Mesendoderm (in vitro differentiated cells): ENCODE data around the gene SYT7.
"Not testable (repeated sequence)": the region's sequence is repeated elsewhere in the genome, so short reads cannot be mapped to it uniquely, and the experiment has no call there.

ENCODE experiments used
- DNase-seq: peaks from one replicate; pipeline ENCODE4 v3.0.0; 2013
- H2AK5ac ChIP-seq: 2 replicates; pipeline ENCODE4 v1.6.1; 2013; ENCODE audit warnings: low read length, inconsistent platforms
- H2BK120ac ChIP-seq: 2 replicates; pipeline ENCODE4 v1.6.1; 2013; ENCODE audit warnings: low read depth, mild to moderate bottlenecking, low read length, moderate library complexity, mixed read lengths
- H2BK15ac ChIP-seq: replicated peaks from 2 replicates; pipeline ENCODE4 v1.6.1; 2013; ENCODE audit warnings: low read depth, mild to moderate bottlenecking, moderate library complexity
- H2BK5ac ChIP-seq: 2 replicates; pipeline ENCODE4 v1.6.1; 2013; ENCODE audit warnings: low read length, inconsistent platforms
- H3K18ac ChIP-seq: 2 replicates; pipeline ENCODE4 v1.6.1; 2013; ENCODE audit warnings: mild to moderate bottlenecking, low read length, mixed read lengths
- H3K23ac ChIP-seq: one replicate; pipeline ENCODE4 v1.6.1; 2013; ENCODE audit warnings: low read length
- H3K27ac ChIP-seq: 2 replicates; pipeline ENCODE4 v1.5.1; 2013; ENCODE audit warnings: low read depth, mild to moderate bottlenecking, inconsistent platforms, low read length, moderate library complexity
- H3K27me3 ChIP-seq: 2 replicates; pipeline ENCODE4 v1.6.1; 2013; ENCODE audit warnings: low read length, control low read depth, mild to moderate bottlenecking, inconsistent platforms; ENCODE audit not compliant: insufficient read depth, poor library complexity
- H3K36me3 ChIP-seq: 2 replicates; pipeline ENCODE4 v1.6.1; 2013; ENCODE audit warnings: low read length, inconsistent platforms; ENCODE audit not compliant: control insufficient read depth, insufficient read depth
- H3K4ac ChIP-seq: one replicate; pipeline ENCODE4 v1.6.1; 2013; ENCODE audit warnings: low read depth, mild to moderate bottlenecking, low read length, moderate library complexity
- H3K4me1 ChIP-seq: 2 replicates; pipeline ENCODE4 v1.6.1; 2013; ENCODE audit warnings: low read depth, low read length, inconsistent platforms; ENCODE audit not compliant: control insufficient read depth
- H3K4me2 ChIP-seq: 2 replicates; pipeline ENCODE4 v1.6.1; 2013; ENCODE audit warnings: low read length
- H3K4me3 ChIP-seq: 2 replicates; pipeline ENCODE4 v1.5.1; 2013; ENCODE audit warnings: mild to moderate bottlenecking, low read length
- H3K56ac ChIP-seq: one replicate; pipeline ENCODE4 v1.6.1; 2013; ENCODE audit warnings: low read length
- H3K79me1 ChIP-seq: 2 replicates; pipeline ENCODE4 v1.6.1; 2013; ENCODE audit warnings: low read length, inconsistent platforms
- H3K79me2 ChIP-seq: 2 replicates; pipeline ENCODE4 v1.6.1; 2013; ENCODE audit warnings: mild to moderate bottlenecking, low read length; ENCODE audit not compliant: control insufficient read depth, insufficient read depth
- H3K9ac ChIP-seq: 2 replicates; pipeline ENCODE4 v1.6.1; 2013; ENCODE audit warnings: low read length, inconsistent platforms
- H4K5ac ChIP-seq: one replicate; pipeline ENCODE4 v1.6.1; 2013; ENCODE audit warnings: low read length
- H4K8ac ChIP-seq: one replicate; pipeline ENCODE4 v1.6.1; 2013; ENCODE audit warnings: low read depth, mild to moderate bottlenecking, control low read depth, low read length, moderate library complexity
- WGBS: extraction: QIAGEN DNeasy Blood & Tissue Kit; methylation state at CpG from one replicate; pipeline ENCODE4 v1.1.7; 2013; ENCODE audit warnings: low lambda C conversion rate, missing lambda C conversion rate; ENCODE audit not compliant: insufficient coverage; ENCODE audit errors: extremely low coverage; 5-methylcytosine and 5-hydroxymethylcytosine counted together

Gene SYT7

DNA sequence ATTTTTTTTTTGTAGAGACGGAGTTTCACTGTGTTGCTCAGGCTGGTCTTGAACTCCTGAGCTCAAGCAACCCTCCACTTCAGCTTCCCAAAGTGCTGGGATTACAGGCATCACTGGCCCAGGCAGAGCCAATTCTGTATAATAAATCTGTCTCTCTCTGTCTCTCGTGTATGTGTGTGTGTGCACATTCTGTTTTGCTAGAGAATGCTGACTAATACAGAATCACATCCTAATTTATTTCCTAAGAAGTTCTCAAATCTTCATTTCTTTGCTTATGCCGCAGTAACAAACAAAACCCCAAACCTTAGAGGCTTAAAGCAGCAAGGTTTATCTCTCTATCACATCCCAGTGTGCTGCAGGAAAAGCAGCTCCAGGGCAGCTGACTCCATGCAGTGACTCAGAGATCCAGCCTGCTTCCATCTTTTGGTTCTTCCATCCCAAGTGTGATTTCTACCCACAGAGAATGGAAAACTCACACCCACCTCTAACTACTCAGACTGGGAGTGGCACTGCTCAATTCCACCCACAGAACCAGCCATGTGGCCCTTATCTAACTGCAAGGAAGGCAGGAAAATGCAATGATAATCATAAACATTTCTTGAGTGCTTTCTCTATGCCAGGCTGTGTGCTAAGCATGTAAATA, 107.4 kb downstream of the SYT7 start:
- H3K27ac ChIP-seq = no peak overlapping the region
- no peaks in the 10 kb centered on the region for H3K79me1 ChIP-seq
- no peaks in the 10 kb centered on the region for H3K79me2 ChIP-seq
- H3K23ac ChIP-seq = no peak overlapping the region
- H3K56ac ChIP-seq = no peak overlapping the region
- H3K4me3 ChIP-seq = no peak overlapping the region
- H3K36me3 ChIP-seq = no peaks in the 10 kb centered on the region
- H3K9ac ChIP-seq = no peak overlapping the region
- no peak overlapping the region for H4K8ac ChIP-seq
- no peak overlapping the region for H2BK5ac ChIP-seq
- H3K4ac ChIP-seq = no peak overlapping the region
- H3K4me2 ChIP-seq = no peak overlapping the region
- no peaks in the 10 kb centered on the region for H3K4me1 ChIP-seq
- DNase-seq = no peak
- no CpG with 5 or more reads among the region's 3 CpGs for WGBS
- H4K5ac ChIP-seq = no peak overlapping the region
- no peak overlapping the region for H2BK15ac ChIP-seq
- H2AK5ac ChIP-seq = no peak overlapping the region
- H2BK120ac ChIP-seq = no peak overlapping the region
- H3K27me3 ChIP-seq = no peaks in the 10 kb centered on the region
- no peak overlapping the region for H3K18ac ChIP-seq

- Histone ChIP-seq H3K18ac (no peak overlapping the region), H3K79me2 (no peaks in the 10 kb centered on the region), H3K4ac (no peak overlapping the region), H3K9ac (no peak overlapping the region), H2AK5ac (no peak overlapping the region), H3K4me2 (no peak overlapping the region), H2BK120ac (no peak overlapping the region), H2BK5ac (no peak overlapping the region), H3K4me1 (no peaks in the 10 kb centered on the region), H2BK15ac (no peak overlapping the region), H3K56ac (no peak overlapping the region), H3K27ac (no peak overlapping the region), H3K27me3 (no peaks in the 10 kb centered on the region), H3K36me3 (no peaks in the 10 kb centered on the region), H4K8ac (no peak overlapping the region), H3K4me3 (no peak overlapping the region), H4K5ac (no peak overlapping the region), H3K79me1 (no peaks in the 10 kb centered on the region), H3K23ac (no peak overlapping the region)
- DNase-seq = no peak
- WGBS = no CpG with 5 or more reads among the region's 5 CpGs
Measured at GRCh38 chr11:61472868-61473267, 108.0 kb downstream of the SYT7 start.

DNA sequence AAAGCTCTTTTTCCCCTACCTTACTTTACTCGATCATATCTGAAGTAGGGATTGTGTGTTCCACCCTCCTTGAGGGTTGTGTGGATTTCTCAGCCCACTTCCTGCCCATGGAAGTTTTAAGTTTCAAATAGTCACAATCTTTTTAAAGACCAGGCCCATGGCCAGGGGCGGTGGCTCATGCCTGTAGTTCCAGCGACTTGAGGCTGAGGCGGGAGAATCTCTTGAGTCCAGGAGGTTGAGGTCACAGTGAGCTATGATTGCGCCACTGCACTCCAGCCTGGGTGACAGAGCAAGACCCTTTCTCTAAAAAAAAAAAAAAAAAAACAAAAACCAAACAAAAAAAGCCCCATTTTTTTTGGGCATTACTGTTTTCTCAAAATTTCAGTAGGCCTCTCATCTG, 108.6 kb downstream of the SYT7 start:
- Histone ChIP-seq H3K79me1 (no peaks in the 10 kb centered on the region), H3K18ac (no peak overlapping the region), H4K8ac (no peak overlapping the region), H2BK5ac (no peak overlapping the region), H3K4ac (no peak overlapping the region), H3K4me2 (no peak overlapping the region), H3K27me3 (no peaks in the 10 kb centered on the region), H3K4me3 (no peak overlapping the region), H3K27ac (no peak overlapping the region), H3K4me1 (no peaks in the 10 kb centered on the region), H3K23ac (no peak overlapping the region), H2BK15ac (no peak overlapping the region), H3K36me3 (no peaks in the 10 kb centered on the region), H3K79me2 (no peaks in the 10 kb centered on the region), H3K56ac (no peak overlapping the region), H2AK5ac (no peak overlapping the region), H4K5ac (no peak overlapping the region), H2BK120ac (no peak overlapping the region), H3K9ac (no peak overlapping the region)
- no peak for DNase-seq
- no CpG with 5 or more reads among the region's 5 CpGs for WGBS

GRCh38 chr11:61468002-61468401, 112.9 kb downstream of the SYT7 start:
- WGBS = no CpG with 5 or more reads among the region's 7 CpGs
- H3K56ac ChIP-seq = no peak overlapping the region
- H2BK15ac ChIP-seq = no peak overlapping the region
- H3K27me3 ChIP-seq = no peaks in the 10 kb centered on the region
- H3K4me1 ChIP-seq = no peaks in the 10 kb centered on the region
- DNase-seq = no peak
- H4K8ac ChIP-seq = no peak overlapping the region
- no peak overlapping the region for H3K4ac ChIP-seq
- H3K79me1 ChIP-seq = no peaks in the 10 kb centered on the region
- H3K79me2 ChIP-seq = no peaks in the 10 kb centered on the region
- H3K4me3 ChIP-seq = no peak overlapping the region
- H2BK120ac ChIP-seq = no peak overlapping the region
- no peaks in the 10 kb centered on the region for H3K36me3 ChIP-seq
- H2BK5ac ChIP-seq = no peak overlapping the region
- H3K23ac ChIP-seq = no peak overlapping the region
- H2AK5ac ChIP-seq = no peak overlapping the region
- no peak overlapping the region for H3K18ac ChIP-seq
- no peak overlapping the region for H3K9ac ChIP-seq
- no peak overlapping the region for H3K4me2 ChIP-seq
- no peak overlapping the region for H4K5ac ChIP-seq
- no peak overlapping the region for H3K27ac ChIP-seq

DNA sequence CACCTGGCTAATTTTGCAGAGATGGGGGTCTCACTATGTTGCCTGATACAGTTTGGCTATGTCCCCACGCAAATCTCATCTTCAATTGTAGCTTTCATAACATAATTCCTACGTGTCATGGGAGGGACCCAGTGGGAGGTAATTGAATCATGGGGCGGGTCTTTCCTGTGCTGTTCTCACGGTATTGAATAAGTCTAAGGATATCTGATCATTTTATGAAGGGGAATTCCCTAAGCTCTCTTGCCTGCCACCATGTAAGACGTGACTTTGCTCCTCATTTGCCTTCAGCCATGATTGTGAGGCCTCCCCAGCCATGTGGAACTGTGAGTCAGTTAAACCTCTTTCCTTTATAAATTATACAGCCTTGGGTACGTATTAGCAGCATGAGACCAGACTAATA, 113.3 kb downstream of the SYT7 start:
- not testable (repeated sequence) for H2BK5ac ChIP-seq, H3K23ac ChIP-seq, H3K9ac ChIP-seq, H3K27me3 ChIP-seq, H3K79me1 ChIP-seq, H3K18ac ChIP-seq, H3K4me3 ChIP-seq, H3K4ac ChIP-seq, H3K56ac ChIP-seq, DNase-seq, H3K4me2 ChIP-seq, H4K8ac ChIP-seq, H3K36me3 ChIP-seq, H3K27ac ChIP-seq, H4K5ac ChIP-seq, H3K79me2 ChIP-seq, H2BK120ac ChIP-seq, H2BK15ac ChIP-seq, H3K4me1 ChIP-seq, H2AK5ac ChIP-seq
- no CpG with 5 or more reads among the region's 6 CpGs for WGBS
